ENCODE results near the gene FOXD4L1. TPM values are rescaled to one million over a fixed set of nuclear protein-coding genes. Genes with fewer than 3 reads are reported as not detected.
A peak's percentile ranks its signal among the peaks of the same experiment; 100 is the strongest.
"Not testable (repeated sequence)": the region's sequence is repeated elsewhere in the genome, so short reads cannot be mapped to it uniquely, and the experiment has no call there.

Gene FOXD4L1
- total RNA-seq (2012; rRNA removed) = 0.22 and 0.25 TPM in 2 replicates

GRCh38 chr2:113498365-113498764 is at the start of gene FOXD4L1:
Gene FOXD4L1 (plus strand): TSS chr2:113498665. CDS start chr2:113499257, 592 bp downstream.
- H3K9ac ChIP-seq (ENCODE audit: low read depth, low read length); H3K9me3 ChIP-seq (replicated peaks; ENCODE audit: low read length); H3K4me1 ChIP-seq (ENCODE audit: control insufficient read depth, insufficient read depth, low read length); H3K36me3 ChIP-seq (ENCODE audit: insufficient read depth, low read length); H3K4me2 ChIP-seq (ENCODE audit: low read length); H3K4me3 ChIP-seq (ENCODE audit: low read length): not testable (repeated sequence)
- peaks cover 19% of the 10 kb centered on the region for H3K27me3 ChIP-seq (ENCODE audit: control insufficient read depth, insufficient read depth, low read length)

GRCh38 chr2:113465770-113466169 is 32.7 kb upstream of the FOXD4L1 start:
- not testable (repeated sequence) for H3K36me3 ChIP-seq (ENCODE audit: insufficient read depth, low read length); H3K9me3 ChIP-seq (replicated peaks; ENCODE audit: low read length); H3K4me3 ChIP-seq (ENCODE audit: low read length); H3K9ac ChIP-seq (ENCODE audit: low read depth, low read length); H3K27me3 ChIP-seq (ENCODE audit: control insufficient read depth, insufficient read depth, low read length); H3K4me1 ChIP-seq (ENCODE audit: control insufficient read depth, insufficient read depth, low read length); H3K4me2 ChIP-seq (ENCODE audit: low read length)

- not testable (repeated sequence) for H3K9me3 ChIP-seq (replicated peaks; ENCODE audit: low read length); H3K27me3 ChIP-seq (ENCODE audit: control insufficient read depth, insufficient read depth, low read length); H3K9ac ChIP-seq (ENCODE audit: low read depth, low read length); H3K4me2 ChIP-seq (ENCODE audit: low read length); H3K36me3 ChIP-seq (ENCODE audit: insufficient read depth, low read length); H3K4me3 ChIP-seq (ENCODE audit: low read length); H3K4me1 ChIP-seq (ENCODE audit: control insufficient read depth, insufficient read depth, low read length)
These were observed 21.6 kb upstream of the FOXD4L1 start for GRCh38 chr2:113476688-113477368.

- H3K4me3 ChIP-seq (ENCODE audit: low read length); H3K9me3 ChIP-seq (replicated peaks; ENCODE audit: low read length); H3K4me1 ChIP-seq (ENCODE audit: control insufficient read depth, insufficient read depth, low read length); H3K27me3 ChIP-seq (ENCODE audit: control insufficient read depth, insufficient read depth, low read length); H3K9ac ChIP-seq (ENCODE audit: low read depth, low read length); H3K36me3 ChIP-seq (ENCODE audit: insufficient read depth, low read length); H3K4me2 ChIP-seq (ENCODE audit: low read length): not testable (repeated sequence)
These were observed 1.9 kb upstream of the FOXD4L1 start for GRCh38 chr2:113496527-113496926.

- not testable (repeated sequence) for H3K4me2 ChIP-seq (ENCODE audit: low read length); H3K9ac ChIP-seq (ENCODE audit: low read depth, low read length); H3K4me3 ChIP-seq (ENCODE audit: low read length); H3K4me1 ChIP-seq (ENCODE audit: control insufficient read depth, insufficient read depth, low read length); H3K36me3 ChIP-seq (ENCODE audit: insufficient read depth, low read length); H3K9me3 ChIP-seq (replicated peaks; ENCODE audit: low read length)
- H3K27me3 ChIP-seq (ENCODE audit: control insufficient read depth, insufficient read depth, low read length) = peaks cover 27% of the 10 kb centered on the region
These were observed 787 bp downstream of the FOXD4L1 start for GRCh38 chr2:113499019-113499885.

GRCh38 chr2:113499886-113500722 is 1.6 kb downstream of the FOXD4L1 start:
- H3K27me3 ChIP-seq (ENCODE audit: control insufficient read depth, insufficient read depth, low read length) = peaks cover 29% of the 10 kb centered on the region
- H3K4me2 ChIP-seq (ENCODE audit: low read length) = not testable (repeated sequence)

GRCh38 chr2:113500723-113501038 is 2.2 kb downstream of the FOXD4L1 start:
- H3K4me2 ChIP-seq (ENCODE audit: low read length); H3K36me3 ChIP-seq (ENCODE audit: insufficient read depth, low read length); H3K9me3 ChIP-seq (replicated peaks; ENCODE audit: low read length); H3K9ac ChIP-seq (ENCODE audit: low read depth, low read length); H3K4me1 ChIP-seq (ENCODE audit: control insufficient read depth, insufficient read depth, low read length); H3K4me3 ChIP-seq (ENCODE audit: low read length): not testable (repeated sequence)
- H3K27me3 ChIP-seq (ENCODE audit: control insufficient read depth, insufficient read depth, low read length) = peaks cover 29% of the 10 kb centered on the region

More at GRCh38 chr2:113499886-113500722, 1.6 kb downstream of the FOXD4L1 start:
- H3K4me1 ChIP-seq (ENCODE audit: control insufficient read depth, insufficient read depth, low read length); H3K9me3 ChIP-seq (replicated peaks; ENCODE audit: low read length); H3K9ac ChIP-seq (ENCODE audit: low read depth, low read length); H3K36me3 ChIP-seq (ENCODE audit: insufficient read depth, low read length); H3K4me3 ChIP-seq (ENCODE audit: low read length): not testable (repeated sequence)

- not testable (repeated sequence) for H3K9me3 ChIP-seq (replicated peaks; ENCODE audit: low read length); H3K36me3 ChIP-seq (ENCODE audit: insufficient read depth, low read length); H3K4me1 ChIP-seq (ENCODE audit: control insufficient read depth, insufficient read depth, low read length); H3K9ac ChIP-seq (ENCODE audit: low read depth, low read length)
- peak overlapping the region; percentile 62 for H3K4me3 ChIP-seq (ENCODE audit: low read length)
- H3K27me3 ChIP-seq (ENCODE audit: control insufficient read depth, insufficient read depth, low read length) = peaks cover 29% of the 10 kb centered on the region
- peak overlapping the region; percentile 83 for H3K4me2 ChIP-seq (ENCODE audit: low read length)
These were observed 4.0 kb downstream of the FOXD4L1 start for GRCh38 chr2:113502216-113503093.

GRCh38 chr2:113503094-113504042 is 4.9 kb downstream of the FOXD4L1 start:
- H3K36me3 ChIP-seq (ENCODE audit: insufficient read depth, low read length); H3K4me1 ChIP-seq (ENCODE audit: control insufficient read depth, insufficient read depth, low read length); H3K9ac ChIP-seq (ENCODE audit: low read depth, low read length); H3K9me3 ChIP-seq (replicated peaks; ENCODE audit: low read length): not testable (repeated sequence)
- Histone ChIP-seq H3K4me2 (ENCODE audit: low read length) (peak overlapping the region; percentile 83), H3K27me3 (ENCODE audit: control insufficient read depth, insufficient read depth, low read length) (peaks cover 32% of the 10 kb centered on the region), H3K4me3 (ENCODE audit: low read length) (peak overlapping the region; percentile 62)

- H3K4me3 ChIP-seq (ENCODE audit: low read length); H3K4me1 ChIP-seq (ENCODE audit: control insufficient read depth, insufficient read depth, low read length); H3K9me3 ChIP-seq (replicated peaks; ENCODE audit: low read length); H3K36me3 ChIP-seq (ENCODE audit: insufficient read depth, low read length); H3K9ac ChIP-seq (ENCODE audit: low read depth, low read length): not testable (repeated sequence)
- Histone ChIP-seq H3K27me3 (ENCODE audit: control insufficient read depth, insufficient read depth, low read length) (peaks cover 32% of the 10 kb centered on the region), H3K4me2 (ENCODE audit: low read length) (peak overlapping the region; percentile 83)
These were observed 5.6 kb downstream of the FOXD4L1 start for GRCh38 chr2:113504081-113504480.

All from skeletal muscle satellite cell (primary cell).